ENCODE data around the gene DNAH14. TPM values are rescaled to one million over a fixed set of nuclear protein-coding genes. Genes with fewer than 3 reads are reported as not detected.

The DNAH14 gene
- total RNA-seq, 1 experiment from 2014 or later: 39.7 TPM

- Histone ChIP-seq H3K79me2 (ENCODE audit: insufficient read depth, low read length) (no peaks in the 10 kb centered on the region), H3K18ac (ENCODE audit: insufficient read length, low read depth, low read length) (no peak overlapping the region), H3K79me1 (ENCODE audit: insufficient read depth, low read depth, low read length, poor library complexity, severe bottlenecking) (no peaks in the 10 kb centered on the region), H2BK15ac (ENCODE audit: low read depth, low read length) (no peak overlapping the region), H3K27ac (ENCODE audit: insufficient read length, low read depth, low read length) (no peak overlapping the region), H4K91ac (ENCODE audit: insufficient read length, low read depth, low read length) (no peak overlapping the region), H2BK5ac (ENCODE audit: insufficient read length, low read length) (no peak overlapping the region), H3K56ac (ENCODE audit: insufficient read length, low read depth, low read length) (no peak overlapping the region), H2BK20ac (ENCODE audit: low read depth, low read length, poor library complexity, severe bottlenecking) (no peak overlapping the region), H3K4me1 (ENCODE audit: insufficient read depth, low read length) (no peaks in the 10 kb centered on the region), H4K8ac (replicated peaks; ENCODE audit: insufficient read length, low read depth, low read length) (no peak overlapping the region), H3K9ac (ENCODE audit: extremely low read depth, insufficient read length, low read length) (no peak overlapping the region), H3K23me2 (ENCODE audit: insufficient read length, low read depth, low read length, poor library complexity, severe bottlenecking) (no peaks in the 10 kb centered on the region), H3K23ac (ENCODE audit: insufficient read length, low read depth, low read length) (no peak overlapping the region), H2AK5ac (ENCODE audit: insufficient read length, low read length) (no peak overlapping the region), H2AFZ (ENCODE audit: low read length) (no peak overlapping the region), H2BK12ac (ENCODE audit: insufficient read length, low read depth, low read length) (no peak overlapping the region), H3K27me3 (ENCODE audit: insufficient read depth, low read length) (no peaks in the 10 kb centered on the region), H3K9me3 (ENCODE audit: control insufficient read depth, low read depth, low read length) (no peaks in the 10 kb centered on the region), H3K14ac (ENCODE audit: insufficient read depth, low read length) (no peak overlapping the region), H4K20me1 (ENCODE audit: control insufficient read depth, insufficient read depth, insufficient read length) (no peaks in the 10 kb centered on the region), H3K4ac (ENCODE audit: low read depth, low read length) (no peak overlapping the region), H3T11ph (ENCODE audit: low read length) (no peak overlapping the region), H2BK120ac (ENCODE audit: low read depth, low read length, poor library complexity, severe bottlenecking) (no peak overlapping the region), H3K4me2 (ENCODE audit: insufficient read depth, insufficient read length, low read length) (no peak overlapping the region), H4K5ac (ENCODE audit: insufficient read length, low read depth, low read length) (no peak overlapping the region)
- Mint-ChIP-seq H3K27ac (no peak overlapping the region), H3K4me3 (no peak overlapping the region), H3K4me1 (peaks cover 7% of the 10 kb centered on the region in 2 experiments), H3K36me3 (ENCODE audit: insufficient read depth in 1 of 3, low read depth in 3 of 3) (no peaks in the 10 kb centered on the region), H3K9me3 (no peaks in the 10 kb centered on the region; a peak in 1 of 5 replicates), H3K27me3 (ENCODE audit: low read depth) (no peaks in the 10 kb centered on the region)
- TF ChIP-seq CTCF (conservative IDR thresholded peaks at IDR 0.05): no peak
- no peak for DNase-seq
These were observed 213.5 kb downstream of the DNAH14 start for GRCh38 chr1:225143001-225143400.
